ENCODE results near the gene DPH7.
A peak's percentile ranks its signal among the peaks of the same experiment; 100 is the strongest.

Gene DPH7

GRCh38 chr9:137614631-137615386 is 36.1 kb upstream of the DPH7 start:
- H3K36me3 ChIP-seq (ENCODE audit: insufficient read depth, low read length), result peaks cover 29% of the 10 kb centered on the region
- H3K9me3 ChIP-seq (replicated peaks; ENCODE audit: low read length), result no peaks in the 10 kb centered on the region
- no peak overlapping the region for H3K4me2 ChIP-seq (ENCODE audit: low read length)
- no peaks in the 10 kb centered on the region for H3K27me3 ChIP-seq (ENCODE audit: control insufficient read depth, insufficient read depth, low read length)
- peaks cover 28% of the 10 kb centered on the region for H3K4me1 ChIP-seq (ENCODE audit: control insufficient read depth, insufficient read depth, low read length)
- no peak overlapping the region for H3K9ac ChIP-seq (ENCODE audit: low read depth, low read length)
- no peak overlapping the region for H3K4me3 ChIP-seq (ENCODE audit: low read length)

GRCh38 chr9:137613738-137614523 is 35.2 kb upstream of the DPH7 start:
- Histone ChIP-seq H3K36me3 (ENCODE audit: insufficient read depth, low read length) (peaks cover 29% of the 10 kb centered on the region), H3K9me3 (replicated peaks; ENCODE audit: low read length) (no peaks in the 10 kb centered on the region), H3K9ac (ENCODE audit: low read depth, low read length) (no peak overlapping the region), H3K4me1 (ENCODE audit: control insufficient read depth, insufficient read depth, low read length) (peaks cover 28% of the 10 kb centered on the region), H3K4me2 (ENCODE audit: low read length) (no peak overlapping the region), H3K4me3 (ENCODE audit: low read length) (no peak overlapping the region), H3K27me3 (ENCODE audit: control insufficient read depth, insufficient read depth, low read length) (no peaks in the 10 kb centered on the region)

GRCh38 chr9:137613259-137613658 is 34.5 kb upstream of the DPH7 start:
- Histone ChIP-seq H3K9ac (ENCODE audit: low read depth, low read length) (peak overlapping the region; percentile 43), H3K36me3 (ENCODE audit: insufficient read depth, low read length) (peaks cover 29% of the 10 kb centered on the region), H3K4me2 (ENCODE audit: low read length) (no peak overlapping the region), H3K4me3 (ENCODE audit: low read length) (no peak overlapping the region), H3K9me3 (replicated peaks; ENCODE audit: low read length) (no peaks in the 10 kb centered on the region), H3K4me1 (ENCODE audit: control insufficient read depth, insufficient read depth, low read length) (peaks cover 28% of the 10 kb centered on the region), H3K27me3 (ENCODE audit: control insufficient read depth, insufficient read depth, low read length) (no peaks in the 10 kb centered on the region)

- H3K4me3 ChIP-seq (ENCODE audit: low read length), result peak overlapping the region; percentile 51
- peak overlapping the region; percentile 43 for H3K9ac ChIP-seq (ENCODE audit: low read depth, low read length)
These were observed 34.0 kb upstream of the DPH7 start for GRCh38 chr9:137612741-137613142.

GRCh38 chr9:137611623-137612609 is 33.2 kb upstream of the DPH7 start:
- Histone ChIP-seq H3K27me3 (ENCODE audit: control insufficient read depth, insufficient read depth, low read length) (no peaks in the 10 kb centered on the region), H3K4me2 (ENCODE audit: low read length) (peak overlapping the region; percentile 74), H3K4me1 (ENCODE audit: control insufficient read depth, insufficient read depth, low read length) (peaks cover 27% of the 10 kb centered on the region), H3K36me3 (ENCODE audit: insufficient read depth, low read length) (peaks cover 25% of the 10 kb centered on the region), H3K4me3 (ENCODE audit: low read length) (peak overlapping the region; percentile 51), H3K9ac (ENCODE audit: low read depth, low read length) (peak overlapping the region; percentile 57), H3K9me3 (replicated peaks; ENCODE audit: low read length) (no peaks in the 10 kb centered on the region)

More at GRCh38 chr9:137612741-137613142, 34.0 kb upstream of the DPH7 start:
- H3K9me3 ChIP-seq (replicated peaks; ENCODE audit: low read length), result no peaks in the 10 kb centered on the region
- peaks cover 29% of the 10 kb centered on the region for H3K36me3 ChIP-seq (ENCODE audit: insufficient read depth, low read length)
- peaks cover 25% of the 10 kb centered on the region for H3K4me1 ChIP-seq (ENCODE audit: control insufficient read depth, insufficient read depth, low read length)
- peak overlapping the region; percentile 74 for H3K4me2 ChIP-seq (ENCODE audit: low read length)
- no peaks in the 10 kb centered on the region for H3K27me3 ChIP-seq (ENCODE audit: control insufficient read depth, insufficient read depth, low read length)

GRCh38 chr9:137610944-137611343 is 32.2 kb upstream of the DPH7 start:
- H3K9ac ChIP-seq (ENCODE audit: low read depth, low read length), result no peak overlapping the region

GRCh38 chr9:137607141-137607857 is 28.6 kb upstream of the DPH7 start:
- peak overlapping the region; percentile 99 for H3K4me2 ChIP-seq (ENCODE audit: low read length)
- peak overlapping the region; percentile 93 for H3K4me3 ChIP-seq (ENCODE audit: low read length)
- no peaks in the 10 kb centered on the region for H3K36me3 ChIP-seq (ENCODE audit: insufficient read depth, low read length)
- no peak overlapping the region for H3K9ac ChIP-seq (ENCODE audit: low read depth, low read length)
- H3K4me1 ChIP-seq (ENCODE audit: control insufficient read depth, insufficient read depth, low read length), result peaks cover 25% of the 10 kb centered on the region
- no peaks in the 10 kb centered on the region for H3K9me3 ChIP-seq (replicated peaks; ENCODE audit: low read length)
- peaks cover 9% of the 10 kb centered on the region for H3K27me3 ChIP-seq (ENCODE audit: control insufficient read depth, insufficient read depth, low read length)

More at GRCh38 chr9:137610944-137611343, 32.2 kb upstream of the DPH7 start:
- Histone ChIP-seq H3K27me3 (ENCODE audit: control insufficient read depth, insufficient read depth, low read length) (no peaks in the 10 kb centered on the region), H3K4me3 (ENCODE audit: low read length) (no peak overlapping the region), H3K4me1 (ENCODE audit: control insufficient read depth, insufficient read depth, low read length) (peaks cover 34% of the 10 kb centered on the region), H3K9me3 (replicated peaks; ENCODE audit: low read length) (no peaks in the 10 kb centered on the region), H3K36me3 (ENCODE audit: insufficient read depth, low read length) (peaks cover 25% of the 10 kb centered on the region), H3K4me2 (ENCODE audit: low read length) (no peak overlapping the region)

- Histone ChIP-seq H3K4me2 (ENCODE audit: low read length) (peak overlapping the region; percentile 99), H3K9ac (ENCODE audit: low read depth, low read length) (peak overlapping the region; percentile 84), H3K36me3 (ENCODE audit: insufficient read depth, low read length) (no peaks in the 10 kb centered on the region), H3K4me3 (ENCODE audit: low read length) (peak overlapping the region; percentile 93), H3K4me1 (ENCODE audit: control insufficient read depth, insufficient read depth, low read length) (peaks cover 19% of the 10 kb centered on the region), H3K9me3 (replicated peaks; ENCODE audit: low read length) (no peaks in the 10 kb centered on the region), H3K27me3 (ENCODE audit: control insufficient read depth, insufficient read depth, low read length) (peaks cover 9% of the 10 kb centered on the region)
These were observed 28.0 kb upstream of the DPH7 start for GRCh38 chr9:137606734-137607138.

- Histone ChIP-seq H3K36me3 (ENCODE audit: insufficient read depth, low read length) (no peaks in the 10 kb centered on the region), H3K4me2 (ENCODE audit: low read length) (peak overlapping the region; percentile 99), H3K27me3 (ENCODE audit: control insufficient read depth, insufficient read depth, low read length) (peaks cover 9% of the 10 kb centered on the region), H3K4me1 (ENCODE audit: control insufficient read depth, insufficient read depth, low read length) (peaks cover 15% of the 10 kb centered on the region), H3K4me3 (ENCODE audit: low read length) (peak overlapping the region; percentile 93), H3K9ac (ENCODE audit: low read depth, low read length) (peak overlapping the region; percentile 84), H3K9me3 (replicated peaks; ENCODE audit: low read length) (no peaks in the 10 kb centered on the region)
These were observed 27.4 kb upstream of the DPH7 start for GRCh38 chr9:137606005-137606621.
